ENCODE data around the gene TBC1D23.

TBC1D23 gene

DNA sequence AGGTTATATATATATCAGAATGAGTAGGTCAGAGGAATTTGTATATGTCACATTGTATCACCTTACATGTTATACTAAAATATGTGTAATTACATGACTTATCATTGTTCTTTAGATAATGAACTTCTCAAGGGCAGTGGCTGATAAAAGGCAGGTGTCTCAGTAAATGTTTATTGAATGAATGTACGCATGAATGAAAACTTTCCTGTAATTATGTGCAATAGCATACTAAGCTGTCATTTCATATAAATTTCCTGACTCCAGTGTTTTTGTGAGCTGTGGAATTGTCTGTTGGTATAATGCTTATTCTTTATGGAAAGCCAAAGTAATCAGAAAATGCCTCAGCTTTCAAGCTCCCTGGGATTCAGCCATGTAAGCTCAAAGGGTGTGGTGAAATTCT is 4.2 kb downstream of the TBC1D23 start:
- H3K27ac ChIP-seq (ENCODE audit: low read depth, low read length) = no peak overlapping the region
- H3K9ac ChIP-seq (ENCODE audit: low read length) = no peak overlapping the region
- H3K18ac ChIP-seq (ENCODE audit: low read length) = no peak overlapping the region
- no peak overlapping the region for H2BK5ac ChIP-seq (ENCODE audit: low read depth, low read length, poor library complexity)
- H3K4me1 ChIP-seq (ENCODE audit: control insufficient read depth in 1 of 2, insufficient read depth in 2 of 2, low read length in 2 of 2) = peaks cover 0 to 4% of the 10 kb centered on the region in 2 experiments
- H3K27me3 ChIP-seq (ENCODE audit: insufficient read depth, low read length) = no peaks in the 10 kb centered on the region
- H3K79me2 ChIP-seq (ENCODE audit: control insufficient read depth, insufficient read depth, low read length, poor library complexity) = peaks cover 4% of the 10 kb centered on the region
- no peak overlapping the region for H3K4me2 ChIP-seq (ENCODE audit: low read length)
- H4K91ac ChIP-seq (ENCODE audit: low read depth, low read length) = no peak overlapping the region
- no peak overlapping the region for H3K4me3 ChIP-seq (ENCODE audit: low read depth, low read length)
- H2AK5ac ChIP-seq (ENCODE audit: low read length) = no peak overlapping the region
- no peak overlapping the region for H4K12ac ChIP-seq (ENCODE audit: low read depth, low read length)
- H3K9me3 ChIP-seq (ENCODE audit: insufficient read depth, low read depth, low read length) = no peaks in the 10 kb centered on the region
- WGBS (ENCODE audit: extremely low coverage, insufficient coverage, insufficient read length) = no CpG with 5 or more reads among the region's 1 CpG
- H2BK12ac ChIP-seq (ENCODE audit: low read length) = no peak overlapping the region
- H3K4ac ChIP-seq (ENCODE audit: low read depth, low read length) = no peak overlapping the region
- H2BK120ac ChIP-seq (ENCODE audit: insufficient read depth, low read length, poor library complexity) = no peak overlapping the region
- peak in 1 of 2 donors; percentile 21 for DNase-seq
- H3K79me1 ChIP-seq (ENCODE audit: low read length) = peaks cover 6% of the 10 kb centered on the region
- no peak overlapping the region for H3K14ac ChIP-seq (ENCODE audit: low read length)
- no peak overlapping the region for H4K8ac ChIP-seq (ENCODE audit: low read depth, low read length)
- H2AFZ ChIP-seq (ENCODE audit: insufficient read depth, low read length, poor library complexity) = no peak overlapping the region
- no peak overlapping the region for H3K23ac ChIP-seq (ENCODE audit: low read length)
- H3K36me3 ChIP-seq (ENCODE audit: control insufficient read depth in 1 of 2, insufficient read depth in 2 of 2, low read length in 2 of 2) = no peaks in the 10 kb centered on the region

- Histone ChIP-seq H3K79me1 (ENCODE audit: low read length) (no peaks in the 10 kb centered on the region), H3K4me1 (ENCODE audit: control insufficient read depth in 1 of 2, insufficient read depth in 2 of 2, low read length in 2 of 2) (peaks cover 0 to 2% of the 10 kb centered on the region in 2 experiments), H3K27me3 (ENCODE audit: insufficient read depth, low read length) (no peaks in the 10 kb centered on the region), H2AK5ac (ENCODE audit: low read length) (no peak overlapping the region), H2AFZ (ENCODE audit: insufficient read depth, low read length, poor library complexity) (no peak overlapping the region), H4K8ac (ENCODE audit: low read depth, low read length) (no peak overlapping the region), H3K27ac (ENCODE audit: low read depth, low read length) (no peak overlapping the region), H2BK120ac (ENCODE audit: insufficient read depth, low read length, poor library complexity) (no peak overlapping the region), H3K18ac (ENCODE audit: low read length) (no peak overlapping the region), H3K4ac (ENCODE audit: low read depth, low read length) (no peak overlapping the region), H2BK5ac (ENCODE audit: low read depth, low read length, poor library complexity) (no peak overlapping the region), H3K9me3 (ENCODE audit: insufficient read depth, low read depth, low read length) (no peaks in the 10 kb centered on the region), H3K9ac (ENCODE audit: low read length) (no peak overlapping the region), H2BK12ac (ENCODE audit: low read length) (no peak overlapping the region), H4K91ac (ENCODE audit: low read depth, low read length) (no peak overlapping the region), H3K4me3 (ENCODE audit: low read depth, low read length) (no peak overlapping the region), H3K36me3 (ENCODE audit: control insufficient read depth in 1 of 2, insufficient read depth in 2 of 2, low read length in 2 of 2) (no peaks in the 10 kb centered on the region), H3K14ac (ENCODE audit: low read length) (no peak overlapping the region), H3K23ac (ENCODE audit: low read length) (no peak overlapping the region), H4K12ac (ENCODE audit: low read depth, low read length) (no peak overlapping the region), H3K4me2 (ENCODE audit: low read length) (no peak overlapping the region), H3K79me2 (ENCODE audit: control insufficient read depth, insufficient read depth, low read length, poor library complexity) (no peaks in the 10 kb centered on the region)
- no peak for DNase-seq
- no CpG with 5 or more reads among the region's 1 CpG for WGBS (ENCODE audit: extremely low coverage, insufficient coverage, insufficient read length)
Observed at GRCh38 chr3:100266531-100266930, 5.7 kb downstream of the TBC1D23 start.

GRCh38 chr3:100268156-100268555 is 7.4 kb downstream of the TBC1D23 start:
- Histone ChIP-seq H3K9me3 (ENCODE audit: insufficient read depth, low read depth, low read length) (no peaks in the 10 kb centered on the region), H3K9ac (ENCODE audit: low read length) (no peak overlapping the region), H3K79me1 (ENCODE audit: low read length) (no peaks in the 10 kb centered on the region), H2BK12ac (ENCODE audit: low read length) (no peak overlapping the region), H3K36me3 (ENCODE audit: control insufficient read depth in 1 of 2, insufficient read depth in 2 of 2, low read length in 2 of 2) (no peaks in the 10 kb centered on the region), H3K4ac (ENCODE audit: low read depth, low read length) (no peak overlapping the region), H2AFZ (ENCODE audit: insufficient read depth, low read length, poor library complexity) (no peak overlapping the region), H4K12ac (ENCODE audit: low read depth, low read length) (no peak overlapping the region), H3K18ac (ENCODE audit: low read length) (no peak overlapping the region), H2BK120ac (ENCODE audit: insufficient read depth, low read length, poor library complexity) (no peak overlapping the region), H3K14ac (ENCODE audit: low read length) (no peak overlapping the region), H3K27me3 (ENCODE audit: insufficient read depth, low read length) (no peaks in the 10 kb centered on the region), H4K8ac (ENCODE audit: low read depth, low read length) (no peak overlapping the region), H3K4me2 (ENCODE audit: low read length) (no peak overlapping the region), H4K91ac (ENCODE audit: low read depth, low read length) (no peak overlapping the region), H3K23ac (ENCODE audit: low read length) (no peak overlapping the region), H3K4me1 (ENCODE audit: control insufficient read depth in 1 of 2, insufficient read depth in 2 of 2, low read length in 2 of 2) (no peaks in the 10 kb centered on the region), H2BK5ac (ENCODE audit: low read depth, low read length, poor library complexity) (no peak overlapping the region), H3K27ac (ENCODE audit: low read depth, low read length) (no peak overlapping the region), H3K4me3 (ENCODE audit: low read depth, low read length) (no peak overlapping the region), H3K79me2 (ENCODE audit: control insufficient read depth, insufficient read depth, low read length, poor library complexity) (no peaks in the 10 kb centered on the region), H2AK5ac (ENCODE audit: low read length) (no peak overlapping the region)
- no peak for DNase-seq

DNA sequence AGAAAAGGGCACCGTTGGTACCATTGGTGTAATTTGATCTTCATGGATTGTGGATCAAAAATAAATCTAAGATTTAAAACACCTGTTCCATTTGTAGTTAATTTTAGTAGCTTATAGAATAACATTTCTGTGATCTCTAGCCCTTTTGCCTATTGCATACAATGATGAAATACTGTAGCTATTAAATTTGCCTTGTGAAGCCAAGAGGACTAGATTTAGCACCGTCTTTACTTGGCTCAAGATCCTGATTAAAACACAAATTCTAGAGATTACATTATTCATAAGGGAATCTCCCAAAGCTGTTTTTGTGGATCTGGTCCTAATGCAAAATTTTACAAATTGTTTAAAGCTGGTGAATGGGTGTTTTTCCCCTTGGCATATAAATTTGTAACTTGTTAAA is 8.2 kb downstream of the TBC1D23 start:
- Histone ChIP-seq H4K12ac (ENCODE audit: low read depth, low read length) (no peak overlapping the region), H2BK12ac (ENCODE audit: low read length) (no peak overlapping the region), H3K9ac (ENCODE audit: low read length) (no peak overlapping the region), H3K36me3 (ENCODE audit: control insufficient read depth in 1 of 2, insufficient read depth in 2 of 2, low read length in 2 of 2) (no peaks in the 10 kb centered on the region), H3K27me3 (ENCODE audit: insufficient read depth, low read length) (no peaks in the 10 kb centered on the region), H3K23ac (ENCODE audit: low read length) (no peak overlapping the region), H3K4me2 (ENCODE audit: low read length) (no peak overlapping the region), H3K4ac (ENCODE audit: low read depth, low read length) (no peak overlapping the region), H3K14ac (ENCODE audit: low read length) (no peak overlapping the region), H3K4me3 (ENCODE audit: low read depth, low read length) (no peak overlapping the region), H2AFZ (ENCODE audit: insufficient read depth, low read length, poor library complexity) (no peak overlapping the region), H4K8ac (ENCODE audit: low read depth, low read length) (no peak overlapping the region), H3K9me3 (ENCODE audit: insufficient read depth, low read depth, low read length) (no peaks in the 10 kb centered on the region), H2BK5ac (ENCODE audit: low read depth, low read length, poor library complexity) (no peak overlapping the region), H3K79me1 (ENCODE audit: low read length) (no peaks in the 10 kb centered on the region), H4K91ac (ENCODE audit: low read depth, low read length) (no peak overlapping the region), H3K18ac (ENCODE audit: low read length) (no peak overlapping the region), H3K79me2 (ENCODE audit: control insufficient read depth, insufficient read depth, low read length, poor library complexity) (no peaks in the 10 kb centered on the region), H3K27ac (ENCODE audit: low read depth, low read length) (no peak overlapping the region), H3K4me1 (ENCODE audit: control insufficient read depth in 1 of 2, insufficient read depth in 2 of 2, low read length in 2 of 2) (no peaks in the 10 kb centered on the region), H2AK5ac (ENCODE audit: low read length) (no peak overlapping the region), H2BK120ac (ENCODE audit: insufficient read depth, low read length, poor library complexity) (no peak overlapping the region)
- WGBS (ENCODE audit: extremely low coverage, insufficient coverage, insufficient read length) = no CpG with 5 or more reads among the region's 2 CpGs
- no peak for DNase-seq

Measured in trophoblast cell (in vitro differentiated cells and primary cell).